CD4-positive, alpha-beta memory T cell (primary cell): ENCODE results near the gene SYT7. TPM values are rescaled to one million over a fixed set of nuclear protein-coding genes. Genes with fewer than 3 reads are reported as not detected.
A peak's percentile ranks its signal among the peaks of the same experiment; 100 is the strongest.

ENCODE experiments used
- CTCF ChIA-PET: fragments of 350-600 bp; sonication (Branson Sonifier 250); formaldehyde crosslinking; loops from one replicate; lab custom pipeline; 2021; ENCODE audit warnings: inconsistent platforms; ENCODE audit not compliant: partially characterized antibody; lab: Charles Lee
- POLR2A ChIA-PET: fragments of 350-600 bp; sonication (Branson Sonifier 250); formaldehyde crosslinking; loops from one replicate; lab custom pipeline; 2021; ENCODE audit not compliant: partially characterized antibody; lab: Charles Lee
- DNase-seq, 5 donors: peaks; one replicate each; pipeline versions ENCODE4 v3.0.0 to v3.0.0-alpha.2; 2020 to 2022; ENCODE audit warnings: mixed read lengths in 1 of 5
- H3K27ac ChIP-seq: one replicate; pipeline ENCODE4 v1.7.0; 2013; ENCODE audit warnings: low read depth, low read length
- H3K27me3 ChIP-seq: 2 replicates; pipeline ENCODE4 v1.7.0; 2013; ENCODE audit warnings: mild to moderate bottlenecking, low read length, moderate library complexity; ENCODE audit not compliant: insufficient read depth
- H3K36me3 ChIP-seq: 2 replicates; pipeline ENCODE4 v1.7.0; 2013; ENCODE audit warnings: mild to moderate bottlenecking, low read length, moderate library complexity; ENCODE audit not compliant: insufficient read depth
- H3K4me1 ChIP-seq: 2 replicates; pipeline ENCODE4 v1.7.0; 2013; ENCODE audit warnings: mild to moderate bottlenecking, low read length, moderate library complexity; ENCODE audit not compliant: insufficient read depth
- H3K4me3 ChIP-seq, 2 donors: one replicate each; pipeline ENCODE4 v1.7.0; 2013; ENCODE audit warnings: low read length in 2 of 2, mild to moderate bottlenecking in 1 of 2
- H3K9me3 ChIP-seq, 2 donors: one replicate each; pipeline ENCODE4 v1.7.0; 2013; ENCODE audit warnings: low read length in 2 of 2, control low read depth in 1 of 2; ENCODE audit not compliant: control insufficient read depth in 1 of 2
- H3K27ac Mint-ChIP-seq, 7 donors: one replicate each; pipeline ENCODE4 v1.8.0; 2020 to 2021; ENCODE audit warnings: mixed read lengths in 7 of 7, mild to moderate bottlenecking in 6 of 7, inconsistent platforms in 3 of 7, moderate library complexity in 3 of 7
- H3K27me3 Mint-ChIP-seq, 2 donors: one replicate each; pipeline ENCODE4 v1.8.0; 2020 to 2021; ENCODE audit warnings: mixed read lengths in 2 of 2
- H3K36me3 Mint-ChIP-seq, 2 donors: one replicate each; pipeline ENCODE4 v1.8.0; 2020 to 2021; ENCODE audit warnings: mixed read lengths in 2 of 2, inconsistent platforms in 1 of 2, mild to moderate bottlenecking in 1 of 2
- H3K4me1 Mint-ChIP-seq, 4 donors: one replicate each; pipeline ENCODE4 v1.8.0; 2020 to 2021; ENCODE audit warnings: mixed read lengths in 4 of 4, mild to moderate bottlenecking in 1 of 4
- H3K4me3 Mint-ChIP-seq, 8 donors: one replicate each; pipeline ENCODE4 v1.8.0; 2020 to 2021; ENCODE audit warnings: mixed read lengths in 8 of 8, mild to moderate bottlenecking in 7 of 8, moderate library complexity in 6 of 8, inconsistent platforms in 3 of 8
- H3K9me3 Mint-ChIP-seq, 8 donors: one replicate each; pipeline ENCODE4 v1.8.0; 2020 to 2021; ENCODE audit warnings: mixed read lengths in 8 of 8, mild to moderate bottlenecking in 5 of 8, inconsistent platforms in 3 of 8, moderate library complexity in 1 of 8
- intact Hi-C: fragments of 100-400 bp; cut with micrococcal nuclease; formaldehyde crosslinking; loops from one replicate; pipeline ENCODE4 v1.15.1; 2023
- polyA plus RNA-seq, 2 donors: library from polyadenylated mRNA; unstranded; fragments of 300-500 nt; fragmentation: Illumina TruSeq; gene quantifications; one replicate each; pipeline ENCODE4 v1.2.3, GENCODE V29; 2021
- total RNA-seq, 2 experiments: library from RNA; stranded (reverse); gene quantifications; one replicate each; pipeline ENCODE4 v1.2.3, GENCODE V29; 2021

Gene SYT7
- total and polyA plus RNA-seq, 4 experiments from 2014 or later, result not detected

DNA sequence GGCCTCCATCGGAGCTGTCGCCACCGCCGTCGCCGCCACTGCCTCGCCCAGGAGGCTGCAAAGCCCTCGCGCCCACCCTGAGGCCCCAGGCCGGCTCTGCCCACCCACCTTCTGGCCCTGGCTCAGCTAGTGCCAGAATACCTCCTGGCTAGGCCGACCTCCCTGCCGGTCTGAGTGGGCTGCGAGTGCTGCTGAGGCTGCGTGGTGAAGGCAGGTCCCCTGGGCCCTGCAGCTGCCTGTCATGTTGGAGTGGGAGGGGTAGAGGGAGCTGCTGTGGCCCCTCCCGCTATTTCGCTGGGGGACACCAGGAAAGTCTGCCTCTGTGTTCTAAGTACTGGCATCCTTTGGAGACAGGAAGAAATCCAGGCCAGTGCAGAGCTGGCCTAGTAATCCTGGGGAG, 38.2 kb downstream of the SYT7 start:
- DNase-seq, result no peak
- no peaks in the 10 kb centered on the region for H3K9me3 ChIP-seq
- CTCF ChIA-PET, result interaction anchor here (2.5 kb wide), 1 partner anchor 11 kb away, joined by 9 read pairs; no protein-coding TSS in a partner anchor
- no peaks in the 10 kb centered on the region for H3K4me1 ChIP-seq
- Mint-ChIP-seq H3K4me1 (no peaks in the 10 kb centered on the region), H3K27ac (no peak overlapping the region), H3K4me3 (no peak overlapping the region), H3K9me3 (no peaks in the 10 kb centered on the region), H3K27me3 (peaks cover 10 to 30% of the 10 kb centered on the region in 2 donors), H3K36me3 (peaks cover 0 to 3% of the 10 kb centered on the region in 2 donors)
- H3K27ac ChIP-seq, result no peak overlapping the region
- intact Hi-C loops, result no loop called here
- POLR2A ChIA-PET, result no interaction called here
- no peak overlapping the region for H3K4me3 ChIP-seq
- H3K27me3 ChIP-seq, result no peaks in the 10 kb centered on the region
- H3K36me3 ChIP-seq, result no peaks in the 10 kb centered on the region

- POLR2A ChIA-PET, result no interaction called here
- intact Hi-C loops, result no loop called here
- Mint-ChIP-seq H3K4me3 (no peak overlapping the region), H3K36me3 (peaks cover 0 to 3% of the 10 kb centered on the region in 2 donors), H3K27ac (no peak overlapping the region), H3K27me3 (peaks cover 10 to 26% of the 10 kb centered on the region in 2 donors), H3K9me3 (no peaks in the 10 kb centered on the region), H3K4me1 (no peaks in the 10 kb centered on the region)
- no peaks in the 10 kb centered on the region for H3K27me3 ChIP-seq
- no peaks in the 10 kb centered on the region for H3K9me3 ChIP-seq
- H3K27ac ChIP-seq, result no peak overlapping the region
- no peaks in the 10 kb centered on the region for H3K36me3 ChIP-seq
- no peak for DNase-seq
- no peaks in the 10 kb centered on the region for H3K4me1 ChIP-seq
- CTCF ChIA-PET, result interaction anchor here (2.5 kb wide), 1 partner anchor 10 kb away, joined by 9 read pairs; no protein-coding TSS in a partner anchor
- no peak overlapping the region for H3K4me3 ChIP-seq
These were observed 38.8 kb downstream of the SYT7 start for GRCh38 chr11:61542024-61542461.

DNA sequence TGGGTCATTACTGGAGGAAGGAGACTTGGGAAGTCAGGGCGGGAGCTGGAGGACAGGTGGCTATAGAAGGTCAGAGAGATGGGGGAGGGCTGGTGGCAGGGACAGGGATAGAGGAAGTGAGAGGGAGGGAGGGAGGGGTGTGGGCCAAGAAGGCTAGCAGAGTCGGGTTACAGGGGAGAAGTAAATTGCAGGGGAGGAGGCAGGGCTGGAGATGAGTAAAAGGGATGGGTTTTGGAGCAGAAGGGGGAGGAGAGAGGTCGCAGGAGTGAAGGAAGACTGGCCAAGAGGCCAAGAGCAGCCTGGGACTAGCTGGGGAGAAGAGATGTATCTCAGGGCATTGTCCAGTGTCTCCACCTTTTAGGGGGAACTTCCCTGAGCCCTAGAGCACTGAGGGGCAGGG, 39.3 kb downstream of the SYT7 start:
- H3K9me3 Mint-ChIP-seq, result no peaks in the 10 kb centered on the region
- H3K4me1 Mint-ChIP-seq, result no peaks in the 10 kb centered on the region
- H3K27me3 ChIP-seq, result no peaks in the 10 kb centered on the region
- no peak overlapping the region for H3K27ac ChIP-seq
- POLR2A ChIA-PET, result no interaction called here
- no peaks in the 10 kb centered on the region for H3K9me3 ChIP-seq
- peaks cover 10 to 25% of the 10 kb centered on the region in 2 donors for H3K27me3 Mint-ChIP-seq
- no peak overlapping the region for H3K4me3 Mint-ChIP-seq
- CTCF ChIA-PET, result interaction anchor here (2.5 kb wide), 1 partner anchor 10 kb away, joined by 9 read pairs; no protein-coding TSS in a partner anchor
- no peaks in the 10 kb centered on the region for H3K4me1 ChIP-seq
- peak overlapping the region in 1 of 7 donors; percentile 75 for H3K27ac Mint-ChIP-seq
- intact Hi-C loops, result no loop called here
- peaks cover 0 to 3% of the 10 kb centered on the region in 2 donors for H3K36me3 Mint-ChIP-seq
- no peak overlapping the region for H3K4me3 ChIP-seq
- DNase-seq, result no peak
- H3K36me3 ChIP-seq, result no peaks in the 10 kb centered on the region

DNA sequence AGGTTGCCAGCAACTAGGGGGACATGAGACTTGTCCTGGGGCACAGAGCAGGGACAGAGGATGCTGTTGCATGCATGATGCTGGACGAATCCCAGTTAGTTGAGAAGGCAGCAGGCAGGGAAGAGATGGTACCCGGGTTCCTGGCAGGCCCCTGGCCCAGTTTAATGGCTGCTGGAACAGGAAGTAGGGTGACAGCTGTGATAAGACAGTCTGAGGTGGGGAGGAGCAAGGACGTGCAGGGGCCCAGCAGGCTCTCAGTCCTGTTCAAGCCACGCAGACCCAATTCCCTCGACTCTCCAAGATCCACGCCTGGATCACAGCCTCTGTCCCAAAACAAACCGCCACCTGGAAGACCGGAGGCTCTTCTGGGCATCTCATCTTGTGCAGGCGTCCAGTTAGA, 40.3 kb downstream of the SYT7 start:
- DNase-seq, result no peak
- Histone ChIP-seq H3K27ac (no peak overlapping the region), H3K9me3 (no peaks in the 10 kb centered on the region), H3K36me3 (no peaks in the 10 kb centered on the region), H3K27me3 (no peaks in the 10 kb centered on the region), H3K4me3 (no peak overlapping the region), H3K4me1 (no peaks in the 10 kb centered on the region)
- Mint-ChIP-seq H3K4me3 (no peak overlapping the region), H3K27me3 (peaks cover 8 to 26% of the 10 kb centered on the region in 2 donors), H3K27ac (peak overlapping the region in 1 of 7 donors; percentile 56), H3K9me3 (no peaks in the 10 kb centered on the region), H3K4me1 (no peaks in the 10 kb centered on the region), H3K36me3 (peaks cover 0 to 3% of the 10 kb centered on the region in 2 donors)
- intact Hi-C loops, result no loop called here
- CTCF ChIA-PET, result interaction anchor here (2.5 kb wide), 1 partner anchor 9 kb away, joined by 9 read pairs; no protein-coding TSS in a partner anchor
- POLR2A ChIA-PET, result no interaction called here

- H3K27ac Mint-ChIP-seq, result no peak overlapping the region
- no peak overlapping the region for H3K27ac ChIP-seq
- ChIA-PET CTCF (interaction anchor here (2.5 kb wide), 1 partner anchor 8 kb away, joined by 9 read pairs; no protein-coding TSS in a partner anchor), POLR2A (no interaction called here)
- H3K4me1 ChIP-seq, result no peaks in the 10 kb centered on the region
- intact Hi-C loops, result no loop called here
- peaks cover 8 to 23% of the 10 kb centered on the region in 2 donors for H3K27me3 Mint-ChIP-seq
- H3K9me3 Mint-ChIP-seq, result no peaks in the 10 kb centered on the region
- H3K36me3 ChIP-seq, result no peaks in the 10 kb centered on the region
- peaks cover 0 to 3% of the 10 kb centered on the region in 2 donors for H3K36me3 Mint-ChIP-seq
- H3K9me3 ChIP-seq, result no peaks in the 10 kb centered on the region
- no peak overlapping the region for H3K4me3 ChIP-seq
- DNase-seq, result no peak
- peaks cover 0 to under 1% (median 0%) of the 10 kb centered on the region in 4 donors for H3K4me1 Mint-ChIP-seq
- H3K4me3 Mint-ChIP-seq, result no peak overlapping the region
- H3K27me3 ChIP-seq, result no peaks in the 10 kb centered on the region
These were observed 41.0 kb downstream of the SYT7 start for GRCh38 chr11:61539831-61540357.

- H3K9me3 ChIP-seq, result no peaks in the 10 kb centered on the region
- no peaks in the 10 kb centered on the region for H3K36me3 ChIP-seq
- Mint-ChIP-seq H3K9me3 (no peaks in the 10 kb centered on the region), H3K36me3 (peaks cover 0 to under 1% of the 10 kb centered on the region in 2 donors), H3K27me3 (peaks cover 9 to 25% of the 10 kb centered on the region in 2 donors), H3K4me3 (no peak overlapping the region), H3K27ac (no peak overlapping the region), H3K4me1 (peaks cover 0 to 1% (median 0%) of the 10 kb centered on the region in 4 donors)
- no peak for DNase-seq
- ChIA-PET CTCF (no interaction called here), POLR2A (no interaction called here)
- no peaks in the 10 kb centered on the region for H3K27me3 ChIP-seq
- H3K27ac ChIP-seq, result no peak overlapping the region
- intact Hi-C loops, result no loop called here
- no peaks in the 10 kb centered on the region for H3K4me1 ChIP-seq
- no peak overlapping the region for H3K4me3 ChIP-seq
These were observed 41.9 kb downstream of the SYT7 start for GRCh38 chr11:61539006-61539405.

GRCh38 chr11:61538636-61538961, 42.3 kb downstream of the SYT7 start:
- Mint-ChIP-seq H3K27ac (no peak overlapping the region), H3K4me1 (peaks cover 0 to 1% (median 0%) of the 10 kb centered on the region in 4 donors), H3K36me3 (no peaks in the 10 kb centered on the region), H3K9me3 (no peaks in the 10 kb centered on the region), H3K27me3 (peaks cover 9 to 26% of the 10 kb centered on the region in 2 donors), H3K4me3 (no peak overlapping the region)
- ChIA-PET CTCF (no interaction called here), POLR2A (no interaction called here)
- no peaks in the 10 kb centered on the region for H3K27me3 ChIP-seq
- no peak overlapping the region for H3K27ac ChIP-seq
- no peak overlapping the region for H3K4me3 ChIP-seq
- no peaks in the 10 kb centered on the region for H3K36me3 ChIP-seq
- no peaks in the 10 kb centered on the region for H3K4me1 ChIP-seq
- intact Hi-C loops, result no loop called here
- H3K9me3 ChIP-seq, result no peaks in the 10 kb centered on the region
- DNase-seq, result no peak
